ENCODE data around the gene PARP15.
"Not testable (repeated sequence)": the region's sequence is repeated elsewhere in the genome, so short reads cannot be mapped to it uniquely, and the experiment has no call there.

- TF ChIP-seq REST (IDR thresholded peaks at IDR 0.05; ENCODE audit: low read depth); EZH2phosphoT487 (IDR thresholded peaks at IDR 0.05; ENCODE audit: borderline replicate concordance); CTCF (IDR thresholded peaks at IDR 0.05 in 2 of 3, conservative IDR thresholded peaks at IDR 0.05 in 1 of 3; ENCODE audit: borderline replicate concordance in 1 of 3, insufficient read depth in 1 of 3, low read depth in 2 of 3, low read length in 2 of 3); EZH2 (IDR thresholded peaks at IDR 0.05); SRF (IDR thresholded peaks at IDR 0.05; ENCODE audit: low read depth); POLR2AphosphoS5 (IDR thresholded peaks at IDR 0.05; ENCODE audit: low read depth, low read length); SP1 (IDR thresholded peaks at IDR 0.05; ENCODE audit: low read depth); ZNF274 (IDR thresholded peaks at IDR 0.05; ENCODE audit: low read depth, low read length); POLR2A (IDR thresholded peaks at IDR 0.05; ENCODE audit: borderline replicate concordance, extremely low read depth, insufficient read depth, insufficient read length); EGR1 (IDR thresholded peaks at IDR 0.05; ENCODE audit: low read depth); TCF7L2 (IDR thresholded peaks at IDR 0.05; ENCODE audit: borderline replicate concordance, extremely low read depth, insufficient read depth, insufficient read length): not testable (repeated sequence)
These were observed 105.4 kb downstream of the PARP15 start for GRCh38 chr3:122682778-122683411.
